ENCODE data around the gene ARHGEF4. TPM values are rescaled to one million over a fixed set of nuclear protein-coding genes. Genes with fewer than 3 reads are reported as not detected.

The ARHGEF4 gene
- total RNA-seq, 3 donors from 2014 or later = 0.94 to 14.0 (median 1.5) TPM

DNA sequence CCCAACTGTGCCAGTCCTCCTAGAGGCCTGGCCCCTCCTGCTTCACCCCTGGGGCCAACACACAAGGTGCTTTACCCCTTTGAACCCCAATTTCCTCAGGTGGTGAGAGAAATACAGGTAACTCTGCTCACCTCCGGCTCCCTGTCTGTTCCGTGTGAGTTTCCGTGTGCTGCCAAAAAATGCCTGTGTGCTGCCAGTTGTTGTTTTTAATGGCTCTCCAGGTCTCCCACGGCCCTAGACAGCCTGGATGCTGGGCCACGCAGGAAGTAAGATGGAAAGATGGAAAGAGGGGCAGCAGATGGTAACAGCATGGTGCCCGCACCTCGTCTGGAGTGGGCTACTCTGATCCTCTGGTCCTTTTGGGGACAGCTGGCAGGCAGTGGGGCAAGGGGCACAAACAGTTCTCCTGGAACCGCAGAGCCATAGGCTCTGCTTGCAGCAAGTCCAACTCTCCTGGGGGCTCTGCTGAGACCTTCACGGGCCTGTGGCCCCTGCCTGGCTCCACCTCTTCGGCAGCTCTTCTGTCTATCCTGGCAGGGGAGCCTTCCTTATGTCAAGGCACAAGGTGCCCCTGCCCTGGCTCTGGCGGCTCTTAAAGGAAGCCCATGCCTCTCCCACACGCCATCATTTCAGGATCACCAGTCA is 4.3 kb upstream of the ARHGEF4 start:
- Histone ChIP-seq H3K4me1 (ENCODE audit: low read depth) (peaks cover 5% of the 10 kb centered on the region), H3K4me3 (no peak overlapping the region), H3K9me3 (no peaks in the 10 kb centered on the region), H3K36me3 (ENCODE audit: low read depth) (no peaks in the 10 kb centered on the region)
- intact Hi-C loops (cut with DNase I, micrococcal nuclease) = no loop called here
- ATAC-seq (no peak), DNase-seq (peak in 1 of 3 donors; percentile 2)
- TF ChIP-seq, protein P1, sequence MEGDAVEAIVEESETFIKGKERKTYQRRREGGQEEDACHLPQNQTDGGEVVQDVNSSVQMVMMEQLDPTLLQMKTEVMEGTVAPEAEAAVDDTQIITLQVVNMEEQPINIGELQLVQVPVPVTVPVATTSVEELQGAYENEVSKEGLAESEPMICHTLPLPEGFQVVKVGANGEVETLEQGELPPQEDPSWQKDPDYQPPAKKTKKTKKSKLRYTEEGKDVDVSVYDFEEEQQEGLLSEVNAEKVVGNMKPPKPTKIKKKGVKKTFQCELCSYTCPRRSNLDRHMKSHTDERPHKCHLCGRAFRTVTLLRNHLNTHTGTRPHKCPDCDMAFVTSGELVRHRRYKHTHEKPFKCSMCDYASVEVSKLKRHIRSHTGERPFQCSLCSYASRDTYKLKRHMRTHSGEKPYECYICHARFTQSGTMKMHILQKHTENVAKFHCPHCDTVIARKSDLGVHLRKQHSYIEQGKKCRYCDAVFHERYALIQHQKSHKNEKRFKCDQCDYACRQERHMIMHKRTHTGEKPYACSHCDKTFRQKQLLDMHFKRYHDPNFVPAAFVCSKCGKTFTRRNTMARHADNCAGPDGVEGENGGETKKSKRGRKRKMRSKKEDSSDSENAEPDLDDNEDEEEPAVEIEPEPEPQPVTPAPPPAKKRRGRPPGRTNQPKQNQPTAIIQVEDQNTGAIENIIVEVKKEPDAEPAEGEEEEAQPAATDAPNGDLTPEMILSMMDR (IDR thresholded peaks at IDR 0.05) = no peak

DNA sequence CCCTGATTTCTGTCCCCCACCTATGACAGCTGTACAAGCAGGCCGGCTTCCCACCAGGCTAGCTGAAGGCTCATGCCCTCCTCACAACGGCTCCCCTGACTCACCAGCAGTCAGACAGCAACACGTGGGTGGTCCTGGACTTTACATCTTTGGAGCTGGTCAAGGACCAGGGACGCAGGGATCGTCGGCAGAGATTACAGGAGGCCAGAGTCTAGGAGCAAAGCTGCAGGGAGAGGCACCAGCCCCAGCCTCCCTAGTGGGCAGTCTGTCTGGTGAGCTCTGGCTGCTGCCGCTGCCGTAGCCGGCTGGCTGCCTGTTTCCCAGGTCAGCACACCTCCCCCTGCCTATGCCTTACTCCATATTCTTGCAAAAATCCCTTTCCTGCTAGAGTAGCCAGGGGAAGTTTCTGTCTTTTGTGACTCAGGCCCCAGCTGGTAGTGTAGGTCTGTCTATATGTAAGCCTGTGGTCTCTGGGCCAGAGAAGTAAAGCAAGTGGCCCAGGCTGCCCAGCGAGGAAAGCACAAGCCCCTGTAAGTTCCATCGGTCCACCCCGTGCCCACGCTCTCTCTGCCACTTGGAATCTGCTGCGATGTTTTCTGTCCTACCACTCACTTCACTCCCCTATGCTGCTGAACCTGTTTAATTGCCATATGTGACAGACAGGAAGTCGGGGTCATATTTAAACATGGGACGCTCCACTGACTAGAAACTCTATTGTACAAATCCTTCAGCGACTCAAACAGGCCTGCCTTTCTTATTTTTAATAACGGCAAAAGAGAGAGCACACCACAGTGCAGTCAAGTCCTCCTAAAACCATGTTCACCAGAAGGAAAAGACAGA is 2.4 kb upstream of the ARHGEF4 start:
- Histone ChIP-seq H3K9me3 (no peaks in the 10 kb centered on the region), H3K4me3 (no peak overlapping the region), H3K36me3 (ENCODE audit: low read depth) (no peaks in the 10 kb centered on the region), H3K4me1 (ENCODE audit: low read depth) (peaks cover 7% of the 10 kb centered on the region)
- ATAC-seq (no peak), DNase-seq (peak in 1 of 3 donors; percentile 25)
- intact Hi-C loops (cut with DNase I, micrococcal nuclease) = no loop called here
- TF ChIP-seq, protein P1 (IDR thresholded peaks at IDR 0.05) = no peak

DNA sequence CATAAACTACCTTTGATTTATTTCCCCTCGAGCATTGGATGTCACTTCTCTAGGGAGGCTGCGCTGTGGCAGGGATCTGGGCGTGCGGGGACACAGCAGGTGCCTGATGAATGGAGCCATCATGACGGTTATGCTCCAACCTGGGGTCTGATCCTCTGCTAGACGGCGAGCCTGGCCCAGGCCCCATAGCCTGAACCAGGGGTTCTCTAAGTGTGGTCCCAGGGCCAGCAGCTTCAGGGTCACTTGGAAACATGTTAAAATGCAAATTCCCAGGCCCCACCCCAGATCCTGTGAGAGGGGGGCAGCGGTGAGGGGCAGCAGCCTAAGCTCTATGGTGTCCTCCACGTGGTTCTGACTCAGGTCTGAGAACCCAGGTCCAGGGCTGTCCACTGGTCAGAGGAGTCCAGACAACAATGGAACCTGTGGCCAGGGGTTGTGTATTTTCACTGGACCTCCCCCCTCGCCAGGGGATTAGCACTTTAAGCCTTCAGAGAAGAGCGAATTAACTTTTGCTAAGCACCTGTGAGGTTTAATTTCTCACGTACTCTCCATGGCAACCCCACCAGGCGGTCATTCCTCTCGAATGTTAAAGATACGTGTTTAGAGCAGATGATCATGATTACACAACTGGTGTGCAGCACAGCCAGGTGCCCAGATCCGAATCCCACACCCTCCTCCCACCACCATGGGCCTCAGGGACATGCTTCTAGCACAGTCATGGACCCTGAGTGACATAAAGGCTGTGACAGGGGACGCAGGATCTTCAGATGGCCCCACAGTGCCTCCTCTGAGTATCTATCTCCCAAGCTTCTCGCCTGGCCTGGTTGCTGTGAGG is 1.6 kb upstream of the ARHGEF4 start:
- no peak for ATAC-seq
- DNase-seq = peak in 1 of 3 donors; percentile 18
- H3K4me3 ChIP-seq = no peak overlapping the region
- H3K36me3 ChIP-seq (ENCODE audit: low read depth) = no peaks in the 10 kb centered on the region
- H3K9me3 ChIP-seq = no peaks in the 10 kb centered on the region
- TF ChIP-seq, protein P1 (IDR thresholded peaks at IDR 0.05) = no peak
- intact Hi-C loops (cut with DNase I, micrococcal nuclease) = no loop called here
- H3K4me1 ChIP-seq (ENCODE audit: low read depth) = peaks cover 7% of the 10 kb centered on the region

DNA sequence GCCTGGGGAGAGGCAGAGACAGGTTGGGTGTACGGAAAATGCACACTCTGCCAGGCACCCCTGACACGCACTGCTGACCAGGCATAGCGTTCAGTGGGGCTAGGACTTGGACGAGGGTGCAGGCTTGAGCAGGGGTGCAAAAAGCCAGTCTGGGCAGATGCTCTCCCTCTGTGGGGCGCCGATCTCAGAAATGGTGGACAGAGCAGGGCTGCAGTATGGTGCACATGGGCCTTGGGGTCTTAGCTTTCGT is 1.0 kb upstream of the ARHGEF4 start:
- ATAC-seq (no peak), DNase-seq (peak in 1 of 3 donors; percentile 12)
- TF ChIP-seq, protein P1 (IDR thresholded peaks at IDR 0.05) = no peak

DNA sequence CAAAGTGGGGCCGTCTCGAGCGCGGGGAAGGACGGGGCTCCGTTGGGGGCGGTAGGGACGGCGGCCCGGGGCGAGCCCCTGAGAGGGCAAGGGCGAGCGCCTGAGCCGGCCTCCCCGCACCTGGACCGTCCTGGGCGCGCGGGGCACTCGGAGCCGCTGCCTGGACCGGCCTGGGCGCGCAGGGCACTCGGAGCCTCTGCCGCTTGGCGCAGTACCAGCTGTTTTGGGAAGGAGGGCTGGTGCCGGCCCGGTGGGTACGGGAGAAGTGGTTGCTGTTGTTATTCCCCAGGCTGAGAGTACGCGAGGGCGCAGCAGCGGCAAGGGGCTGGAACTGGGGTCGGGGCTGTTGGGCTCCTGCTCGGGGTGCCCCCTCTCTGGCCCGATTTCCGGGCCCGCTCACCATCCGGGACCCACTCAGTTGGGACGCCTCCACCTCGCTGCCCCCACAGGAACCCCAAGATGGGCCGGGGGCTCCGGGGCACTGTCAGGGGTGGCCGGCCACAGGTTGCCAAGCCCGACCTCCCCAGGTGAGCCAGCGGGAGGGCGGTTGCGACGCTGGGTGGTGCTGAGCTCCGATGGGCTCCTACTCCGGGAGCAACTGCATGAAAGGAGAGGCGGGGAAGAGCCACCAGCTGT is 579 bp downstream of the ARHGEF4 start:
- ATAC-seq (peak; percentile 17), DNase-seq (peak in 1 of 3 donors; percentile 34)
- H3K36me3 ChIP-seq (ENCODE audit: low read depth) = no peaks in the 10 kb centered on the region
- H3K9me3 ChIP-seq = no peaks in the 10 kb centered on the region
- H3K4me1 ChIP-seq (ENCODE audit: low read depth) = peaks cover 7% of the 10 kb centered on the region
- TF ChIP-seq, protein P1 (IDR thresholded peaks at IDR 0.05) = no peak
- H3K4me3 ChIP-seq = no peak overlapping the region
- intact Hi-C loops (cut with DNase I, micrococcal nuclease) = no loop called here

More for the DNA sequence above, 1.0 kb upstream of the ARHGEF4 start:
- Histone ChIP-seq H3K4me1 (ENCODE audit: low read depth) (peaks cover 7% of the 10 kb centered on the region), H3K36me3 (ENCODE audit: low read depth) (no peaks in the 10 kb centered on the region), H3K4me3 (no peak overlapping the region), H3K9me3 (no peaks in the 10 kb centered on the region)
- intact Hi-C loops (cut with DNase I, micrococcal nuclease) = no loop called here
